GM18909 (cell line): ENCODE measurements around the gene CPN2.

Experiments used
- ATAC-seq: cut with Tn5 transposase; IDR thresholded peaks from one replicate; pipeline ENCODE4 v1.9.1; 2021; ENCODE audit warnings: mild to moderate bottlenecking; ENCODE audit not compliant: unreplicated experiment, poor library complexity

The CPN2 gene

DNA sequence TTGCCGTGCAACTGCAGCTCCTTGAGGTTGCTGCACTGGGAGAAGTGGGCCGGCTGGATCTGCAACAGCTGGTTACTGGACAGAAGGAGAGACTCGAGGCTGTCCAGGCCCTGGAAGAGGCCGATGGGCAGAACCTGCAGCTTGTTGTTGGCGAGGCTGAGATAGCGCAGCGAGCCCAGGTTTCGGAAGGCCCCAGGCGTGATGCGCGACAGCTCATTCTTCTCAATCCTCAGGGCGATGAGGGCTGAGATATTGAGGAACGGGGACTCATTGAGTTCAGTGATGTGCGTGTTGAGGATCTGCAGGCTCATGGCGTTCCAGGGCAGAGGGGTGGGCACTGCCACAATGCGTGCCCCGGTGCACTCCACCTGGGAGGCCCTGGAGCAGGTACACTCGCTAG is 9.4 kb upstream of the CPN2 start:
- no peak for ATAC-seq

GRCh38 chr3:194357681-194358080 is 6.6 kb upstream of the CPN2 start:
- ATAC-seq: no peak

DNA sequence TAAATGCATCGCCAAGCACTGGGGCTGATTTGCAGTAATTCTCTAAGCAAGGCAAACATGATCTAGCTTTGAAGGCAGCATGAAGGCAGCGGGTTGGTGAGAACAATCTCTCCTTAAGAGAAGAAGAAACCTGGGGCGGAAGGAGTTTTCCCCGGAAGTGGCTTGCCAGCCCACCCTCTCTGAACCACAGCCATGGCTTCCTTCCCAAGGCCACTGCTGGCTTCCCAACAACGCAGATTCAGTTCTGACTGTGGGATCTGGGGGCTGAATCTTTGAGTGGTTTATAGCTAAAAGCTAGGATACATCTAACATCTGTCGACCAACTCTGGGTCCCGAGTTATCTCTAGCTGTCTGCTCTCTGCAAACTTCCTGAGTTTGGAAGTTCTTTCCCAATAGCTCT is 4.3 kb upstream of the CPN2 start:
- no peak for ATAC-seq

DNA sequence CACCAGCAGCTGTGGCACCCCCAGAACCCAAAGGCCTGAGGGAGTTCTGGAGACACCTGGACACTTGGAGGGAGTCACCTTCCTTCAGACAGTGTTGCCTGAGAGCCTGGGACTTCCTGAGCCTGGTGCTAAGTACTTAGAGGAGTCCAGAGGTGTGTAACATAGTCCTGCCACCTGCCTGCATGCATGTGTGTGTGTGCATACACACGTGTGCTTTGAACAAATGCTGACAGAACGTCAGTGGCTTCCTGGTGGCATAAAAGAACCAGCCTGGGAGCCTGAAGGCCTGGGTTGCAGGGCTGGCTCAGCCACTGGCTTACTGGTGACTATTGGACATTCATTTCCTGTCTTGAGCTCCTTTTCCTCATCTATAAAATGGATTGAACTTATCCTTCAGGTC is 3.2 kb upstream of the CPN2 start:
- no peak for ATAC-seq

DNA sequence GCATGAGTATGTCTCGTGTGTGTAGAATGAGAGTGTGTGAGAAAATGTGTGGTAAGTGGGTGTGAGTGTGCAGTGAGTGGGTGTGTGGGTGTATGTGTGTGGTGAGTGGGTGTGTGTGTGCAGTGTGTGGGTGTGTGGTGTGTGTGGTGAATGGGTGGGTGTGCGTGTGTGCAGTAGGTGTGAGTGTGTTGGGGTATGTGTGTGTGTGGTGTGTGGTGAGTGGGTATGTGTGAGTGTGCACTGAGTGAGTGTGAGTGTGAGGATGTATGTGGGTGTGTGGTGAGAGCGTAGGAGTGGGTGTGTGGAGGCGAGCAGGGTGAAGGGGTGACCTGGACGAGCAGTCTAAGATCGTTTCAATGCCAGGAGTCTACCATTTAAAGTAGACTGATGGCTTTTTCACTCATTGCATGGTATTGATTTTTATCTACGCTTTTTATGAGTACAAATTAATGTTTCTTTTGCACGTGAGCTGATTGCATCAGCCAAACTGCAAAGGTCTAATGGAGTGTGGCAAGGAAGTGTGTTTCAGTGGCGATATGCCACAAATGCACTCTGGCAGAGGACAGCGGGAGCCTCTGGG is 1.6 kb upstream of the CPN2 start:
- ATAC-seq: no peak

DNA sequence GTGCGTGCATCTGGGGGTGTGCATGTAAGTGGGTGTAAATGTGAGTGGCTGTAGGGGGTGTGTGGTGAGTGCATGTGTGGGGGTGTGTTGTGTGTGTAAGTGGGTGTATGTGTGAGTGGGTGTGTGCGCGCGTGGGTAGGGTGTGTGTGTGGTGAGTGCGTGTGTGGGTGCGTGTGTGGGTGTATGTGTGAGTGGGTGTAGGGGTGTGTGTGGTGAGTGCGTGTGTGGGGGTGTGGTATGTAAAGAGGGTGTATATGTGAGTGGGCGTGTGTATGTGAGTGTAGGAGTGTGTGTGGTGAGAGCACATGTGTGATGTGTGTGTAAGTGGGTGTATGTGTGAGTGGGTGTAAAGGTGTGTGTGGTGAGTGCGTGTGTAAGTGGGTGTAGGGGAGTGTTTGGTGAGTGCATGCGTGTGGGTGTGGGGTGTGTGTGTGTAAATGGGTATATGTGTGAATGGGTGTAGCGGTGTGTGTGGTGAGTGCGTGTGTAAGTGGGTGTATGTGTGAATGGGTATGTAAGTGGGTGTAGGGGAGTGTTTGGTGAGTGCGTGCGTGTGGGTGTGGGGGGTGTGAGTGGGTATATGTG is 916 bp upstream of the CPN2 start:
- no peak for ATAC-seq

DNA sequence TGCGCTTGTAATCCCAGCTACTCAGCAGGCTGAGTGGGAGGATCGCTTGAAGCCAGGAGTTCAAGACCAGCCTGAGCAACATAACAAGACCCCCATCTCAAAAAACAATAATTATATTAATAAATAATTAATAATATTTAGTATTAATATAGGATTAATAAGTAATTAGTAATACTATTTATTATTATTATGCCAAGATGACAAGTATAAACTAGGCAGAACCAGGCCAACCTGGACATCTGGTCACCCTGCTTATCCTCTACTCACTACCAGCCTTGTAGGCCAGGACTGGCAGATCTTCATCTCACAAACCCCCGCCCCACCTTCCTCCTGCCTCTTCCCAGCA is 429 bp downstream of the CPN2 start:
- ATAC-seq: no peak

- no peak for ATAC-seq
These were observed 2.8 kb downstream of the CPN2 start for GRCh38 chr3:194348354-194348753.

- ATAC-seq: no peak
These were observed 4.5 kb downstream of the CPN2 start for GRCh38 chr3:194346621-194347020.

- no peak for ATAC-seq
These were observed 5.1 kb downstream of the CPN2 start for GRCh38 chr3:194346035-194346434.

GRCh38 chr3:194344012-194344411 is 7.1 kb downstream of the CPN2 start:
- peak; percentile 50 for ATAC-seq

- ATAC-seq: no peak
These were observed 7.6 kb downstream of the CPN2 start for GRCh38 chr3:194343561-194343893.

DNA sequence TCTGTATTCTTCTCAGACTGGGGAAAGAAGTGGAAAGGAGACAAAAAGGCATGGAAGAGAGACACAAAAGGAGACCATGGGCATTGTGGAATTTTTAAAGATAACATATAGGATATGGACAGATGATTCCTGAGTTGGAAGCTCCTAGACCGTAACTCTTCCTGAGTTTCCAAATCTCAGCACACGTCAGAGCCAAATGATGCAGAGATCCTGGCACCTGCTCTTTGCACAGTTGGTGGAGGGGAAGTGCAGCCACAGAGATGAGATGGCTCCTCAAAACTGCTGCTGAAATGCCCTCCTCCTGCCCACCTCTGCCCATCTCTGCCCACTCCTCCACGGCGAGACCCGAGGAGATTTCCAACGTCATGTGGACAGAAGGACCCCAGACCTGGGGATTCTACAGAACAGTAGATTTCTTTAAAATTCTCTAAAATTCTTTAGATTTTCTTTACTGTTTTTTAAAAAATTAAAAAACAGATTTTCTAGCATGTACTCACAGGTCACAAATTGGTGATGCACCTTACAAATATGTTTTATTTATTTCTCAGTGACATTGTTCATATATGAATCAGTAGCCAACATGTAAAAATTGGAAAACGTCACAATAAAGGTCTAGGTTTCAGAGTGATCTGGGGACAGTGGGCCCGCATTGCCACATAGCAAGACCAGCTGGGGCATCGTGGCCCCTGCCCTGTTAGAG is 8.1 kb downstream of the CPN2 start:
- no peak for ATAC-seq

GRCh38 chr3:194340757-194341400 is 10.2 kb downstream of the CPN2 start:
- ATAC-seq: no peak

- ATAC-seq: no peak
These were observed 11.3 kb downstream of the CPN2 start for GRCh38 chr3:194339840-194340239.

- no peak for ATAC-seq
These were observed 11.8 kb downstream of the CPN2 start for GRCh38 chr3:194339356-194339755.

DNA sequence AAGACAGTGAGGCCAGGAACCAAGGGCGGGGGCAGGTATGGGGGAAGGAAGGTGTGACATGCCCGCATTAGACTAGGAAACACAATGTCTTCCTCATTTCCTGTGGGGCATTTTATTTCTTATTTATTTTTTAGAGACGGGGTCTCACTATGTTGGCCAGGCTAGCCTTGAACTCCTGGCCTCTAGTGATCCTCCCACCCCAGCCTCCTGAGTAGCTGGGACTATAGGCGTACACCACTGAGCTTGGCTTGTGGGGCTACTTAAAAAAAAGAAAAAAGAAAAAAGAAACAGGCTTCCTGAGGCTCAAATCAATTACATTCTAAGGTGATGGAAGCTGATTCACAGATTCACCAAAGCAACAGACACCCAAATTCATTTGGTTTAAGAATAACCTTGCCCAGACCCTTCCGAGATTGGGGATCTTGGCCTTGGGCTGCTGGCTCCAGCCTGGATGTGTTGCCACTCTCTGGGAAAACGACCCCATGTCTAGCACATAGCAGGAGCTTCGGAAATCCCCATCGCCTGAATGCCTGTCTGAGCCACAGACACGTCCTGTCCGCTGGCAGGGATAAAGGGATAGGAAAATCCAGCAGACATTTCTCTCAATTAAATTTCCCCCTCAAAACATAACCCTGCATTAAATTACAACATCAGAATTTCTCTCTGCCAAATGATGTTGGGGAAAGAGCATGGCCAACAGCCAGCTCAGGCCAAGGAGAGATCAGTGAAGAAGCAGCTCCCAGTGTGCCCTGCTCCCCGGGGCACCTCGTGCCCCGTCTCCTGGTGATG is 13.0 kb downstream of the CPN2 start:
- ATAC-seq: no peak

DNA sequence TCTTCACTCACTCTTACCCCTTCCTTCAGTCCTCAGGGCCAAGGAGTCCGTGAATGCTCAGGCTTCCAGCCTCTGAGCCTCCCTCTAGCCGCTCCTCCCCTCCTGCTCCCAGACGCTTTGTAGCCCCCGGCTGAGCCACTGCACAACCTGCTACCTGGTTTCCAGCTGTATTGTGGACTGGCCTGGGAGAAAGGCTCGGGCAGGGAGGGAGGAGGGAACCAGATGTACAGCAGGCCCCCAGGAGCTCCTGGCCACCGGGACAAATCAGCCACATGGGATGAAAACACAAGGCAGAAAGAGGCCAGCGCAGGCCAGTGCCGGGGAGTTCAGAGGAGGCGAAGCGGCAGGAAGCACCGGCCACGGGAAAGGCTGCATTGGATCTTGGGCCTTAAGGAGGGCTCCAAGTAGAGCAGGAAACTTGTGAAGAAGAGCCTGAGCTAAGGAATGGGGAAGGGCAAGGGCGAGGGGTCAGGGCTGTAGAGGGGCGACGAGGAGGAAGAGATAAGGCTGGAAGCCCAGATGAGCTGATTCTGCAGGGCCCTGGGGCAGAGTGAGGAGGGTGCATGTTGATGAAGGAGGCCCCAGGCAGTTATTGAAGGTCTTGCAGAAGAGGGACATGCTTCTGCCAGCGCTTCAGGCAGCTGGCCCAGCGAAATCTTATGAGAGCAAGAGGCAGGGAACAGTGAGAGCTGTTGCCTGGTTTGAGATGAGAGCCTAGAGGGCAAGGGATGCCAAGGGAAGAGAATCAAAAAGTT is 14.3 kb downstream of the CPN2 start:
- ATAC-seq: no peak

DNA sequence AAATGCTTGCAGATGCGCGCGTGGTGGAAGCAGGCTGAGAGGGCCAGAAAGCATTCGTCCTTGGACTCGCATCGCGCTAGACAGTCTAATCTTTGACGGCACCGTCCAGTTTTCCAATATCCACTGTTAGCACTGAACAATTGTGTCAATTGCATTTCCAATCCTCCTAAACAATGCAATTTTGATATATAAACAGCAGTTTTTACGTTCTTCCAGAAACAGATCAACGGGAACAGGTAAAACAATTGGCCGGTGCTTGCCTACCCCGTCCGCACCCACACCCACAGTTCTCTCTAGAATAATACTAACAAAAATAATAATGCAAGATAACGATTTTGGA is 17.2 kb downstream of the CPN2 start:
- ATAC-seq: no peak

DNA sequence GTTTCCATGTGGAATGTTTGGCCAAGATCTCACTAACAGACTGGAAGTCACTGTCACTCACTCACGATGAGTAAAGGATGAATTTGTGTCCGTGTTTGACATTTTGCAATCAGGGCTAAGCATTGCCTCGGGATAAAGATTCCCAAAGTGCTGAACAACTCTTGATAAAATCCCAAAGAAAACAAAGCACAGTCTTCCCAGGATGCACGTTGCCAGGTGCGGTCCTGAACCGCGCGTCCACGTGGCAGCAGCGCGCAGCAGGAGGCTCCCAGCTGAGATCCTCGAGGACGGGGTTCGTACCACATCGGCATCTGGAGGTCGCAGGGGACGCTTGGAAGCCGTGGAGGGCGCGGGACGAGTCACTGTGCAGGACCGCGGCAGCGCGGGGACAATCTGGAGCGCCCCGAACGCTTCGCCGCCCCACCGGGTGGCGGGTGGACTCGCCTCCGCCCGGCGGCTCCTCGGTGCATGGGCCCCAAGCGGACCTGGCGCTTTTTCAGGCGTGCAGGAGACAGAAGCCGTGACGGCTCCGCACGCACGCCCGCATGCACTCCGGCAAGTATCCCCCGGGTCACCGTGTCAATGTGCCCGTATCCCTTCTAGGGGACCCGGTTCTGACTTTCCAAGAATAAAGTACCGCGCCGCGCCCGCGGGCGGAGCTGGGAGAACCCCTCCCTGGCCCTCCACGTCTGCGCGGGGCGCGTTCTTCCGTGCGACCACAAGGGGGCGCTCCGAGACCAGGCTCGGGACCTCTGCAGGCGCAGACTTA is 17.7 kb downstream of the CPN2 start:
- peak; percentile 89 for ATAC-seq
